ENCODE measurements around the gene AQP2. TPM values are rescaled to one million over a fixed set of nuclear protein-coding genes. Genes with fewer than 3 reads are reported as not detected.

AQP2 gene
- total and polyA plus RNA-seq, 2 of the 13 experiments (the other 11 are each of a cell fraction or from before 2014, with no cell fraction given), result not detected

DNA sequence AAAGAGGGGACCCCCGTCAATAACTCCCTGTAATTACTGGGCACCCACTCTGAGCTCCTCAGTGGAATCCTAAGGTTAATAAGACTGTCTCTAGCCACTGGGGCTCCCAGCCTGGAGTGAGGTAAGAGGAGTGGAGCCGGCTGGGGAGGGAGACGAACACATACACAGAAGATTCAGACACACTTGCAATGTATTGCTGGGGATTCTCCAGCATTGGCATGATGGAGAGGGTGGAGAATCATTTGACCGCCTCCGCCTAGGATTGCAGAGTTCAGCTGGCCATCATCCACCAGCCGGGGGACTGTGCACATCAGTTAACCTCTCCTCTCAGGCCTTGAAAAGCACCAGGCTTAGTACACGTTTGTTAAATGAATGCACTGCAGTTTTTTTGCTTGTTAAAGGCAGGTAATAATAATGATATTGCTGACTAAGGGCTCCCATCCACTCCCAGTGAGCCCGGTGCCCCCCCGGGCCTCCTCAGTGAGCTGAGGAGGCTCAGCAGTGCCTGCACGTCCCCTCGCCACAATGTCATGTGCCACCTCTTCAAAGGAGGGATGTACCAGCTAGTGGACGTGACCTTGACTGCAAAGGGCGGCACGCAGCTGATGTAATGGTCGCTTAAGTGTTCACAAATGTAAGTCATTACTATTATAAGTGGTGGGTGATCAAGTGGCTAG, 26.5 kb upstream of the AQP2 start (continued):
- TF ChIP-seq, protein P1, sequence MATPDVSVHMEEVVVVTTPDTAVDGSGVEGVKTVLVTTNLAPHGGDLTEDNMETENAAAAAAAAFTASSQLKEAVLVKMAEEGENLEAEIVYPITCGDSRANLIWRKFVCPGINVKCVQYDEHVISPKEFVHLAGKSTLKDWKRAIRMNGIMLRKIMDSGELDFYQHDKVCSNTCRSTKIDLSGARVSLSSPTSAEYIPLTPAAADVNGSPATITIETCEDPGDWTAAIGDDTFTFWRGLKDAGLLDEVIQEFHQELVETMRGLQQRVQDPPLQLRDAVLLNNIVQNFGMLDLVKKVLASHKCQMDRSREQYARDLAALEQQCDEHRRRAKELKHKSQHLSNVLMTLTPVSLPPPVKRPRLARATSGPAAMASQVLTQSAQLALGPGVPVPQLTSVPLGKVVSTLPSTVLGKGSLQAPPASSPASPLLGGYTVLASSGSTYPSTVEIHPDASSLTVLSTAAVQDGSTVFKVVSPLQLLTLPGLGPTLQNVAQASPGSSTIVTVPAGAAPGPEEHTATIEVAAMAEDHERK (CRISPR knock-in tag; IDR thresholded peaks at IDR 0.05; ENCODE audit: low read depth), result no peak
- peak; percentile 38; the same call in 1 of the 2 replicates for TF ChIP-seq MAFF (IDR thresholded peaks at IDR 0.05; ENCODE audit: low read depth, low read length)

DNA sequence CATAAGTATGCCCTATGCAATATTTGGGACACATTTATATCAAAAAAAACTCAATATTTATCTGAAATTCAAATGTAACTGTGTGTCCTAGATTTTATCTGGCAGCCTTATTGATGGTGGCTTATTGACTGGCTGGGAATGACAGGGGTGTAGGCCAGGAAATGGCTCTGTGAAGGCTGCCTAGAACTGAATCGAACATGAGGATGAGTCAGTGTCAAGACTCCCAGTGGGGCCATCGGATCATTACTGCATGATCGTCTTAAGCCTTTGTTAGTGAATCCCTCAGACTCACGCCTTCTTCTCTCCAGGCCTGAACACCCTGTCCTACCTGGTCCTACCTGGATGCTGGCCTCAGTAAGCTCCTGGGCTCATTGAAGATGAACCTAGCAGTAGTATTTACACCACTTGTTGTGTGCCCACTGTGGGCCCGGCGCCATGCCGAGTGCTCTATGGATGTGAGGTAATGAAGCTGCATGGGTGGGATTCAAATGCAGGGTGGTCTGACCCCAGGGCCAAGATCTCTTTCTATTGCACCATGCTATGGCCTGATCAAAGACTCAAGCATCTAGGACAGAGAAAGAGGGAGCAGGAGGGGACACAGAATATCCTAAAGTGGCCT, 25.8 kb upstream of the AQP2 start:
- H4K20me1 ChIP-seq (ENCODE audit: insufficient read depth, low read length), result no peaks in the 10 kb centered on the region
- H3K27ac ChIP-seq (ENCODE audit: extremely low read length, insufficient read depth, low read length), result no peak overlapping the region
- BruUV-seq (replicated peaks), result no TSS peak
- no peaks in the 10 kb centered on the region for H3K79me2 ChIP-seq (ENCODE audit: insufficient read depth, low read length)
- H3K9ac ChIP-seq (ENCODE audit: insufficient read depth, low read depth, low read length), result no peak overlapping the region
- no peak for ATAC-seq
- intact Hi-C loops (cut with micrococcal nuclease; ENCODE audit: unreplicated experiment), result no loop called here
- in situ Hi-C loops (cut with HindIII; ENCODE audit: extremely low pct_ligation_motif_present, low pct_unique_long_range_greater_than_20kb), result no loop called here
- POLR2A ChIA-PET, result no interaction called here
- H3K4me3 ChIP-seq (replicated peaks in 1 of 3; ENCODE audit: insufficient read depth in 1 of 3, low read depth in 2 of 3, low read length in 3 of 3), result no peak overlapping the region
- H3K27me3 ChIP-seq (ENCODE audit: control insufficient read depth in 1 of 2, insufficient read depth in 2 of 2, low read length in 2 of 2), result peaks cover 1 to 8% of the 10 kb centered on the region in 2 experiments; a peak in 2 of 5 replicates
- whole genome bisulfite sequencing (ENCODE audit: low lambda C conversion rate), result 53% methylated on average over 7 of the region's 7 CpGs
- no peaks in the 10 kb centered on the region for H3K9me3 ChIP-seq (ENCODE audit: low read length)
- no peak overlapping the region for H2AFZ ChIP-seq (ENCODE audit: low read length)
- H3K36me3 ChIP-seq (replicated peaks in 1 of 2; ENCODE audit: control insufficient read depth in 1 of 2, insufficient read depth in 2 of 2, low read length in 2 of 2), result no peaks in the 10 kb centered on the region
- no peak for DNase-seq (ENCODE audit: low spot score)
- no peak for FAIRE-seq
- CTCF ChIA-PET (ENCODE audit: low intra/inter-chr PET ratio, low total read pairs), result no interaction called here
- H3K4me2 ChIP-seq (ENCODE audit: low read depth, low read length), result no peak overlapping the region
- no peaks in the 10 kb centered on the region for H3K4me1 ChIP-seq (ENCODE audit: insufficient read depth, low read length)
- TF ChIP-seq, protein P2, sequence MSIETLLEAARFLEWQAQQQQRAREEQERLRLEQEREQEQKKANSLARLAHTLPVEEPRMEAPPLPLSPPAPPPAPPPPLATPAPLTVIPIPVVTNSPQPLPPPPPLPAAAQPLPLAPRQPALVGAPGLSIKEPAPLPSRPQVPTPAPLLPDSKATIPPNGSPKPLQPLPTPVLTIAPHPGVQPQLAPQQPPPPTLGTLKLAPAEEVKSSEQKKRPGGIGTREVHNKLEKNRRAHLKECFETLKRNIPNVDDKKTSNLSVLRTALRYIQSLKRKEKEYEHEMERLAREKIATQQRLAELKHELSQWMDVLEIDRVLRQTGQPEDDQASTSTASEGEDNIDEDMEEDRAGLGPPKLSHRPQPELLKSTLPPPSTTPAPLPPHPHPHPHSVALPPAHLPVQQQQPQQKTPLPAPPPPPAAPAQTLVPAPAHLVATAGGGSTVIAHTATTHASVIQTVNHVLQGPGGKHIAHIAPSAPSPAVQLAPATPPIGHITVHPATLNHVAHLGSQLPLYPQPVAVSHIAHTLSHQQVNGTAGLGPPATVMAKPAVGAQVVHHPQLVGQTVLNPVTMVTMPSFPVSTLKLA (IDR thresholded peaks at IDR 0.05), result no peak
- TF ChIP-seq HCFC1 (IDR thresholded peaks at IDR 0.05; ENCODE audit: low read depth, low read length) (no peak), ZNF547 (CRISPR knock-in tag; IDR thresholded peaks at IDR 0.05) (no peak), ZMAT3 (CRISPR knock-in tag; conservative IDR thresholded peaks at IDR 0.05) (no peak), ELF3 (CRISPR knock-in tag; IDR thresholded peaks at IDR 0.05) (no peak), MATR3 (CRISPR knock-in tag; IDR thresholded peaks at IDR 0.05) (no peak), ZEB1 (IDR thresholded peaks at IDR 0.05; ENCODE audit: insufficient replicate concordance, low read depth) (no peak), ZNF619 (CRISPR knock-in tag; IDR thresholded peaks at IDR 0.05) (no peak), SAFB2 (CRISPR knock-in tag; IDR thresholded peaks at IDR 0.05; ENCODE audit: borderline replicate concordance, low read depth) (no peak), NFE2L1 (CRISPR knock-in tag; IDR thresholded peaks at IDR 0.05; ENCODE audit: borderline replicate concordance) (no peak)
- TF ChIP-seq, protein P3, sequence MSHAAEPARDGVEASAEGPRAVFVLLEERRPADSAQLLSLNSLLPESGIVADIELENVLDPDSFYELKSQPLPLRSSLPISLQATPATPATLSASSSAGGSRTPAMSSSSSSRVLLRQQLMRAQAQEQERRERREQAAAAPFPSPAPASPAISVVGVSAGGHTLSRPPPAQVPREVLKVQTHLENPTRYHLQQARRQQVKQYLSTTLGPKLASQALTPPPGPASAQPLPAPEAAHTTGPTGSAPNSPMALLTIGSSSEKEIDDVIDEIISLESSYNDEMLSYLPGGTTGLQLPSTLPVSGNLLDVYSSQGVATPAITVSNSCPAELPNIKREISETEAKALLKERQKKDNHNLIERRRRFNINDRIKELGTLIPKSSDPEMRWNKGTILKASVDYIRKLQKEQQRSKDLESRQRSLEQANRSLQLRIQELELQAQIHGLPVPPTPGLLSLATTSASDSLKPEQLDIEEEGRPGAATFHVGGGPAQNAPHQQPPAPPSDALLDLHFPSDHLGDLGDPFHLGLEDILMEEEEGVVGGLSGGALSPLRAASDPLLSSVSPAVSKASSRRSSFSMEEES (CRISPR knock-in tag; IDR thresholded peaks at IDR 0.05), result no peak

All from HepG2 (cell line).